GM10248 (cell line): Measurements from ENCODE around the gene LAMC1.

ENCODE experiments used
- CTCF ChIA-PET: fragments of 300-600 bp; sonication (Branson Sonifier 250); formaldehyde crosslinking; extraction: SDS; loops from one replicate; lab custom pipeline; 2021; ENCODE audit warnings: antibody characterized with exemption; lab: Yijun Ruan, JAX
- POLR2A ChIA-PET: fragments of 350-650 bp; sonication (Branson Sonifier 250); formaldehyde crosslinking; extraction: SDS; loops from one replicate; lab custom pipeline; 2020; ENCODE audit warnings: antibody characterized with exemption; lab: Yijun Ruan, JAX
- DNase-seq: peaks from one replicate; pipeline ENCODE4 v3.0.0; 2012; ENCODE audit errors: extremely low spot score
- TF ChIP-seq, protein P1 (sequence below): IDR thresholded peaks from 2 replicates; pipeline ENCODE4 v1.5.1; 2012; ENCODE audit warnings: mild to moderate bottlenecking, low read depth; ENCODE audit errors: extremely low read depth, missing control alignments, control extremely low read depth

LAMC1 gene

DNA sequence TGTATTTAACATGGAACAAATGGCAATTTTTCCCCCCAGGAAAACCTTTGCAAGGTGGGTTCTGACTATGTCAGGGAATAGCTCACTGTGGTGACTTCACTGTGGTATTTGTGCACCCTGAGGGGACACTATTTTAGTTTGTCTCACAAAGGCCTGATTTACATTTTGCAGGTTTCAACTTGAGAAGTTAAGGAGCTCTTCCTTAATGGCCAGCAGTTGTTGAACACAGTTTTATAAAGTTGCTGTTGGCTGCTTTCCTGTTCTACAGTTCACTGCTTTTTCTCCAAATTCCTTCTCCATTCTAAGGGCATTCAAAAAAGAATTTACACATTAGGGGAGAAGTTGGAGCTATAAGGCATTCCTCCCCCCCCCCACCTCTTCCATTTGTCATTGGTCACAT, 4.6 kb downstream of the LAMC1 start:
- TF ChIP-seq, protein P1, sequence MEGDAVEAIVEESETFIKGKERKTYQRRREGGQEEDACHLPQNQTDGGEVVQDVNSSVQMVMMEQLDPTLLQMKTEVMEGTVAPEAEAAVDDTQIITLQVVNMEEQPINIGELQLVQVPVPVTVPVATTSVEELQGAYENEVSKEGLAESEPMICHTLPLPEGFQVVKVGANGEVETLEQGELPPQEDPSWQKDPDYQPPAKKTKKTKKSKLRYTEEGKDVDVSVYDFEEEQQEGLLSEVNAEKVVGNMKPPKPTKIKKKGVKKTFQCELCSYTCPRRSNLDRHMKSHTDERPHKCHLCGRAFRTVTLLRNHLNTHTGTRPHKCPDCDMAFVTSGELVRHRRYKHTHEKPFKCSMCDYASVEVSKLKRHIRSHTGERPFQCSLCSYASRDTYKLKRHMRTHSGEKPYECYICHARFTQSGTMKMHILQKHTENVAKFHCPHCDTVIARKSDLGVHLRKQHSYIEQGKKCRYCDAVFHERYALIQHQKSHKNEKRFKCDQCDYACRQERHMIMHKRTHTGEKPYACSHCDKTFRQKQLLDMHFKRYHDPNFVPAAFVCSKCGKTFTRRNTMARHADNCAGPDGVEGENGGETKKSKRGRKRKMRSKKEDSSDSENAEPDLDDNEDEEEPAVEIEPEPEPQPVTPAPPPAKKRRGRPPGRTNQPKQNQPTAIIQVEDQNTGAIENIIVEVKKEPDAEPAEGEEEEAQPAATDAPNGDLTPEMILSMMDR = no peak
- no peak for DNase-seq
- CTCF ChIA-PET = interaction anchor here (0.9 to 1.9 kb wide), 9 partner anchors 8 to 254 kb away, joined by 3 to 6 read pairs (median 4); no protein-coding TSS in a partner anchor
- POLR2A ChIA-PET = no interaction called here

- CTCF ChIA-PET = interaction anchor here (1.1 kb wide), 1 partner anchor 198 kb away, joined by 3 read pairs; no protein-coding TSS in a partner anchor
These were observed 6.4 kb downstream of the LAMC1 start for GRCh38 chr1:183029591-183030000.

DNA sequence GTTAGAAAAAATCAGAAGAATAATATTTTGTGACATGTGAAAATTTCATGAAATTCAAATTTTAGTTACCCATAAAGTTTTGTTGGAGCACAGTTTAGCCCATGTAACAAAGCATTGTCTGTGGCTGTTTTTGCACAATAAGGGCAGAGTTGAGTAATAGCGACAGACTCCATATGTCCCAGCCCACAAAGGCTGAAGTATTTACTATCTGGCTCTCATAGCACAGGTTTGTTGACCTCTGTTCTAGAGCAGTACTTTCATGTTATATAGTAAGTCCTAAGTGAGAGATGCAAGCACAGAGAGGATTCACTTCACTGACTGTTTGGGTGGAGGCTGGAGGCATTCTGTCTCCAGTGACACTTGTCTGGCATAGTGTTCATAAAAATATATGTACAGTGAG, 6.8 kb downstream of the LAMC1 start:
- POLR2A ChIA-PET = no interaction called here
- DNase-seq = no peak
- TF ChIP-seq, protein P1 = no peak
- CTCF ChIA-PET = interaction anchor here (0.7 to 1.2 kb wide), 2 partner anchors 42 to 260 kb away, joined by 3 to 5 read pairs; no protein-coding TSS in a partner anchor

More at GRCh38 chr1:183029591-183030000, 6.4 kb downstream of the LAMC1 start:
- DNase-seq = no peak
- TF ChIP-seq, protein P1 = no peak
- POLR2A ChIA-PET = no interaction called here

GRCh38 chr1:183032122-183032921, 9.1 kb downstream of the LAMC1 start:
- CTCF ChIA-PET = interaction anchor here (0.7 to 1.4 kb wide), 5 partner anchors 8 to 40 kb away, joined by 3 to 4 read pairs (median 3); no protein-coding TSS in a partner anchor
- POLR2A ChIA-PET = no interaction called here
- TF ChIP-seq, protein P1 = no peak
- DNase-seq = no peak

DNA sequence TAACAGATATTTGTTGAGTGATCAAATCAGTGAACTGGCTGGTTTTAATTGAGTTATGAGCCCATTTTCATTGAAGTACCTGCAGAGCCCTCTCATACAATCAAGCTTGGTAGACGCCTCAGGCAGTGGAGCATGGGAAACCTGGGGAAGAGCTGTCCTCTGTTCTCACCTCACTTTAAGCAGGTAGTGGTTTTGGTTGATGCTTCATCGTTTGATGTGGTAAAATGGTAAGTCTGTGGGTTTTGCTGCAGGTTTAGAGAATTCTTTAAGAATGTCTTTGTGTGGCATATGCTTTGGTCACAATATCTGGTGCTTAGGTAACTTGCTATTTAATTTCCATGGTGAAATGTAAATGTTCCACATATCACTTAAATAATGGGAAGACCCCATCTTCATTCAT, 10.0 kb downstream of the LAMC1 start:
- ChIA-PET CTCF (interaction anchor here (1.0 to 1.2 kb wide), 3 partner anchors 8 to 32 kb away, joined by 3 to 4 read pairs (median 3); no protein-coding TSS in a partner anchor), POLR2A (no interaction called here)
- TF ChIP-seq, protein P1 = no peak
- DNase-seq = peak; percentile 25

GRCh38 chr1:183034682-183035081, 11.5 kb downstream of the LAMC1 start:
- ChIA-PET POLR2A (no interaction called here), CTCF (interaction anchor here (1.0 to 1.1 kb wide), 2 partner anchors 26 to 193 kb away, joined by 3 read pairs; no protein-coding TSS in a partner anchor)
- TF ChIP-seq, protein P1 = no peak
- DNase-seq = no peak
